AG04449 (cell line): ENCODE measurements around the gene OR13C2.
"Not testable (repeated sequence)": the region's sequence is repeated elsewhere in the genome, so short reads cannot be mapped to it uniquely, and the experiment has no call there.

ENCODE experiments used
- CTCF ChIA-PET: fragments of 350-600 bp; formaldehyde crosslinking; extraction: SDS; loops from one replicate; lab custom pipeline; 2021; ENCODE audit warnings: antibody characterized with exemption; lab: Yijun Ruan, JAX
- POLR2A ChIA-PET: fragments of 400-600, 350-600 bp; formaldehyde crosslinking; extraction: SDS; loops from one replicate; lab custom pipeline; 2020; ENCODE audit warnings: antibody characterized with exemption, inconsistent platforms; lab: Yijun Ruan, JAX
- DNase-seq: peaks from one replicate; pipeline ENCODE4 v3.0.0-alpha.2; 2010; ENCODE audit warnings: low read depth, low spot score
- H3K4me3 ChIP-seq: 2 replicates; pipeline ENCODE4 v1.5.1; 2011; ENCODE audit warnings: low read depth, mild to moderate bottlenecking, control low read depth, low read length
- TF ChIP-seq, protein P1 (sequence below): IDR thresholded peaks from one replicate; pipeline ENCODE4 v1.5.1; 2011; ENCODE audit warnings: mild to moderate bottlenecking, moderate library complexity, low read length, control low read depth, inconsistent platforms; ENCODE audit not compliant: insufficient read depth; ENCODE audit errors: missing control alignments

OR13C2 gene, protein sequence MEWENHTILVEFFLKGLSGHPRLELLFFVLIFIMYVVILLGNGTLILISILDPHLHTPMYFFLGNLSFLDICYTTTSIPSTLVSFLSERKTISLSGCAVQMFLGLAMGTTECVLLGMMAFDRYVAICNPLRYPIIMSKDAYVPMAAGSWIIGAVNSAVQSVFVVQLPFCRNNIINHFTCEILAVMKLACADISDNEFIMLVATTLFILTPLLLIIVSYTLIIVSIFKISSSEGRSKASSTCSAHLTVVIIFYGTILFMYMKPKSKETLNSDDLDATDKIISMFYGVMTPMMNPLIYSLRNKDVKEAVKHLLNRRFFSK

DNA sequence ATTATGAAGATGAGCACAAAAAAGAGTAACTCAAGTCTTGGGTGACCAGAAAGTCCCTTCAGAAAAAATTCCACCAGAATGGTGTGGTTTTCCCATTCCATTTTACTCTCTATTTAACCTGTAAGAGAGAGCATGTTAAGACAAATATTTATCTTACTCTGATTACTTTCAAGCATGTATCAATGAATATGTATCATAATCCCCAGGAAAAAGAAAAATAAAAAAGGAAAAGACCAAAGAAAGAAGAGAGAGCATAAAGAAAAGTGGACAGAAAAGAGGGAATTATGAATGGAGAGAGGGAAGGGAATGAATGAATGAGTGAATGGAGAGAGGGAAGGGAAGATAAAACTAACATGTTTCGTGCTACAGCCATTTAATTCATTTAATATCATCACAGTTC lies at the start of gene OR13C2:
OR13C2 (minus strand) TSS at position 101 of the 400 bp plus-strand sequence; CDS start at position 101, 0 bp downstream.
- CTCF ChIA-PET, DNase-seq, POLR2A ChIA-PET, H3K4me3 ChIP-seq: not testable (repeated sequence)

DNA sequence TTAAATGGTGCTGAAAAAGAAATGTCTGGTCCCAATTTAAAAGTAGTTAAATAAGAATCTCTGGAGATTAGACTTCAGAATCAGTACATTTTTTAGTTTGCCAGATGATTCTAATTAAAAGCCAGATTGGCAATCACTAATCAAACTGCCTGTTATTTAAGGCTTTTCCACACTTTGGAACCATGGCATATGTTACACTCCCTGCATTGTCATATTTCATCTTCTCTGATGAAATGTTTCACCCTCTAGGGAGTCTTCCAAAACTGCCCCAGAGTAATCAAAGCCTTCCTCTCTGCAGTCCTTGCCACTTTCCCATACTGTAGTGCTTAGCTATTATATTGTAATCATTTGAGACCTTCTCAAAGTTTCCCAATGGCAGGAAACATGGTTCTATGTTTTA lies 30.0 kb upstream of the OR13C2 start:
- POLR2A ChIA-PET: no interaction called here
- CTCF ChIA-PET: no interaction called here
- H3K4me3 ChIP-seq: no peak overlapping the region
- no peak for DNase-seq
- TF ChIP-seq, protein P1, sequence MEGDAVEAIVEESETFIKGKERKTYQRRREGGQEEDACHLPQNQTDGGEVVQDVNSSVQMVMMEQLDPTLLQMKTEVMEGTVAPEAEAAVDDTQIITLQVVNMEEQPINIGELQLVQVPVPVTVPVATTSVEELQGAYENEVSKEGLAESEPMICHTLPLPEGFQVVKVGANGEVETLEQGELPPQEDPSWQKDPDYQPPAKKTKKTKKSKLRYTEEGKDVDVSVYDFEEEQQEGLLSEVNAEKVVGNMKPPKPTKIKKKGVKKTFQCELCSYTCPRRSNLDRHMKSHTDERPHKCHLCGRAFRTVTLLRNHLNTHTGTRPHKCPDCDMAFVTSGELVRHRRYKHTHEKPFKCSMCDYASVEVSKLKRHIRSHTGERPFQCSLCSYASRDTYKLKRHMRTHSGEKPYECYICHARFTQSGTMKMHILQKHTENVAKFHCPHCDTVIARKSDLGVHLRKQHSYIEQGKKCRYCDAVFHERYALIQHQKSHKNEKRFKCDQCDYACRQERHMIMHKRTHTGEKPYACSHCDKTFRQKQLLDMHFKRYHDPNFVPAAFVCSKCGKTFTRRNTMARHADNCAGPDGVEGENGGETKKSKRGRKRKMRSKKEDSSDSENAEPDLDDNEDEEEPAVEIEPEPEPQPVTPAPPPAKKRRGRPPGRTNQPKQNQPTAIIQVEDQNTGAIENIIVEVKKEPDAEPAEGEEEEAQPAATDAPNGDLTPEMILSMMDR: no peak

DNA sequence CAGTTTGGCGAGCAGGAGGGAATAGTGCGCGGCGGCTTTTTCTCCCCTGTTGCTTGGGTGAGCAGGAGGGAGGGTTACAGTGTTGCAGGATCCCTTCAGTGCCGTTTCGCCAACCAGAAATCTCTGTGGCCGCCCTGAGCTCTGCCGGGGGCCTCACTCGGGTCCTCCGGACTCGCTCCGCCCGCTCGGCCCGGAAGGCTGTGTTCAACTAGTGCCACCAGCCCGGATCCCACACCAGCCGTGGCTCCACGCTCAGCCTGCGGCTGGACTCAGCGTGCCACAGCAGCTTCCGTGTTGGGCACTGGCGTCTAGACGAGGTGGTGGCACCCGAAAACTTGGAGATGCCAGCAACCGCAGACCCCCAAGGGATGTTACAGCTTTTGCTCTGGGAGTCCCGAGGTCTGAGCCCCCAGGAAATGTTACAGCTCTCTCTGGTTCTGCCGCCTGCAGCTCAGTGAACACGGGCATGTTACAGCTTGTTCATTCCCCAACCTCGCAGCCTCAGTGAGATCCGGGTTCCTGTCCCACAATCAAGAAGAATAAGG lies 28.6 kb upstream of the OR13C2 start:
- DNase-seq: no peak
- H3K4me3 ChIP-seq: no peak overlapping the region
- ChIA-PET CTCF (no interaction called here), POLR2A (no interaction called here)
- TF ChIP-seq, protein P1: no peak

DNA sequence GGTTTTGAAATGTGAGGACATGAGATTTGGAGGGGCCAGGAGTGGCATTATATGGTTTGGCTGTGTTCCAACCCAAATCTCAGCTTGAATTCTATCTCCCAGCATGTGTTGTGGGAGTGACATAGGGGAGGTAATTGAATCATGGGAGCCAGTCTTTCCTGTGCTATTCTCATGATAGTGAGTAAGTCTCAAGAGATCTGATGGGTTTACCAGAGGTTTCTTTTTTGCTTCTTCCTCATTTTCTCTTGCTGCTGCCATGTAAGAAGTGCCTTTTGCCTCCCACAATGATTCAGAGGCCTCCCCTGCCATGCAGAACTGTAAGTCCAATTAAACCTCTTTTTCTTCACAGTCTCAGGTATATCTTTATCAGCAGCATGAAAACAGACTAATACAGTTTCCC lies 20.5 kb upstream of the OR13C2 start:
- CTCF ChIA-PET, POLR2A ChIA-PET, DNase-seq, H3K4me3 ChIP-seq: not testable (repeated sequence)

DNA sequence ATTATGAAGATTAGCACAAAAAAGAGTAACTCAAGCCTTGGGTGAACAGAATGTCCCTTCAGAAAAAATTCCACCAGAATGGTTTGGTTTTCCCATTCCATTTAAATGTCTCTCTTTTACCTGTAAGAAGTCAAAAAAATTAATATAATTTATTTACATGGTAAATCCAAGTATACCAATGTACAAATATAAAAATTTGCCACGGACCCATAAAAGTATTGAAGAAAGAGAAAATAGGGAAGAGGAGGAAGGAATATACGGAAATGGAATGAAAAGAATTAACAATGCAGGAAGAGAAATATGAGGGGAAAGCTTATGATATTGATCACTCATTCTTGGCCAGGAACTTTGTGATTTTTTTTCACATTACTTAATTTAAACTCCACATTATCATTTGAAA lies 12.7 kb upstream of the OR13C2 start, which contains the start of gene OR13C9:
OR13C9 (minus strand) TSS at position 101 of the 400 bp plus-strand sequence; CDS start at position 101, 0 bp downstream.
- DNase-seq: no peak
- ChIA-PET POLR2A (no interaction called here), CTCF (no interaction called here)
- TF ChIP-seq, protein P1: no peak
- H3K4me3 ChIP-seq: no peak within 1 kb of the TSS

DNA sequence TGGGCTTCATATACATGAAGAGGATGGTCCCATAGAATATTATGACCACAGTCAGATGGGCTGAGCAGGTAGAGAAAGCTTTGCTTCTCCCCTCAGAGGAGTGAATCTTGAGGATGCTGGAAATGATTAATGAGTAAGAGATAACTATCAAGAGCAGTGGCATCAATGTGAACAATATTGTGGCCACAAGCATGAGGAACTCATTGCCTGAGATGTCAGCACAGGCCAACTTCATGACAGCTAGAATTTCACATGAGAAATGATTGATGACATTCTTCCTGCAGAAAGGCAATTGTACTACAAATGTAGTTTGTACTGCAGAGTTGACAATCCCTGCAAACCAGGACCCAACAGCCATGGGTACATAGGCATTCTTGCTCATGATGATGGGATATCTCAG lies 12.0 kb upstream of the OR13C2 start:
- POLR2A ChIA-PET: no interaction called here
- H3K4me3 ChIP-seq: no peak overlapping the region
- TF ChIP-seq, protein P1: no peak
- DNase-seq: no peak
- CTCF ChIA-PET: no interaction called here

DNA sequence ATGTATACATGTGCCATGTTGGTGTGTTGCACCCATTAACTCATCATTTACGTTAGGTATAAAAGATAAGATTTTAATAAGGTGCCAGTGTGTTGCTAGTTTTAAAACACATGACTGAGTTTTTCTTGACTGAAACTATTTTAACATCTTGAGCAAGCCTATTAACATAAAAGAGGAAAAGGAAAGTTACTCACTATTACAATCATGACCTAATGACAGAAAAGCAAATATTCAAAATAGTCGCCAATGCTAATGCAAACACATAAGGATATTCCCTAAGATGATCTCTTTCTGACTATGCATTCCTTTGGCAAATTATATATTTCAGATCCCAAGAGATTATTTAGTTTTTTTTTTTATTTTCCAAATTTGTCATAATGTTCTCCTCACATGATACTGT lies 5.8 kb upstream of the OR13C2 start:
- TF ChIP-seq, protein P1: no peak
- no peak for DNase-seq
- POLR2A ChIA-PET: no interaction called here
- CTCF ChIA-PET: no interaction called here
- no peak overlapping the region for H3K4me3 ChIP-seq
